Colonic mucosa (tissue), 4 donors: ENCODE data around the gene CALD1. TPM values are rescaled to one million over a fixed set of nuclear protein-coding genes. Genes with fewer than 3 reads are reported as not detected.

Source experiments
- DNase-seq: peaks from one replicate; pipeline ENCODE4 v3.0.0-alpha.2; 2020
- H3K27ac ChIP-seq: fragments of 200-600 bp; one replicate; pipeline ENCODE4 v1.8.0; 2021
- H3K27me3 ChIP-seq: fragments of 200-600 bp; one replicate; pipeline ENCODE4 v1.8.0; 2021
- H3K36me3 ChIP-seq: fragments of 200-600 bp; one replicate; pipeline ENCODE4 v1.8.0; 2021
- H3K4me1 ChIP-seq: fragments of 200-600 bp; one replicate; pipeline ENCODE4 v1.8.0; 2021; ENCODE audit warnings: mild to moderate bottlenecking
- H3K4me3 ChIP-seq: fragments of 200-600 bp; one replicate; pipeline ENCODE4 v1.8.0; 2021
- H3K9ac ChIP-seq, 2 donors: one replicate each; pipeline ENCODE4 v1.7.0; 2013; ENCODE audit warnings: control low read depth in 2 of 2, low read depth in 2 of 2, low read length in 2 of 2
- H3K9me3 ChIP-seq: fragments of 200-600 bp; one replicate; pipeline ENCODE4 v1.8.0; 2021
- CTCF ChIP-seq: fragments of 200-600 bp; IDR thresholded peaks from one replicate; pipeline ENCODE4 v1.8.0; 2022; ENCODE audit warnings: antibody characterized with exemption, mild to moderate bottlenecking
- intact Hi-C: fragments of 100-400 bp; cut with DNase I; formaldehyde crosslinking; loops from one replicate; pipeline ENCODE4 v1.14.1; 2022
- total RNA-seq, 2 donors: library from RNA; stranded (reverse); fragmentation: NEBNext Ultra II Directional in 1 of 2; extraction: Animal tissue kit (Norgen Biotek cat#: 25700) in 1 of 2; gene quantifications; one replicate each; pipeline ENCODE4 v1.2.1, GENCODE V29; 2021
- donor health status: healthy.
- donor health status: DM: no; HTN: no; CAD: no.
- donor health status: DM: no; HTN: no; CAD: no.

The CALD1 gene
- total RNA-seq, 2 donors from 2014 or later, result 27.4 to 193 TPM

GRCh38 chr7:134926396-134926795 lies 147.0 kb downstream of the CALD1 start:
- Histone ChIP-seq H3K4me3 (no peak overlapping the region), H3K9me3 (no peaks in the 10 kb centered on the region), H3K27me3 (no peaks in the 10 kb centered on the region), H3K9ac (no peak overlapping the region), H3K36me3 (no peaks in the 10 kb centered on the region), H3K4me1 (no peaks in the 10 kb centered on the region), H3K27ac (no peak overlapping the region)
- intact Hi-C loops, result no loop called here
- no peak for DNase-seq
- TF ChIP-seq CTCF, result no peak

- Histone ChIP-seq H3K27ac (no peak overlapping the region), H3K4me1 (no peaks in the 10 kb centered on the region)
These were observed 147.6 kb downstream of the CALD1 start for GRCh38 chr7:134927076-134927475.

GRCh38 chr7:134927723-134928122 lies 148.3 kb downstream of the CALD1 start:
- intact Hi-C loops, result no loop called here

More at GRCh38 chr7:134927076-134927475, 147.6 kb downstream of the CALD1 start:
- Histone ChIP-seq H3K36me3 (no peaks in the 10 kb centered on the region), H3K9ac (no peak overlapping the region), H3K9me3 (no peaks in the 10 kb centered on the region), H3K4me3 (no peak overlapping the region), H3K27me3 (no peaks in the 10 kb centered on the region)
- intact Hi-C loops, result no loop called here
- DNase-seq, result no peak
- TF ChIP-seq CTCF, result no peak

GRCh38 chr7:134928554-134928953 lies 149.1 kb downstream of the CALD1 start:
- no peak overlapping the region for H3K4me3 ChIP-seq
- no peaks in the 10 kb centered on the region for H3K4me1 ChIP-seq
- no peak overlapping the region for H3K9ac ChIP-seq
- no peak for TF ChIP-seq CTCF
- H3K27ac ChIP-seq, result no peak overlapping the region
- H3K27me3 ChIP-seq, result no peaks in the 10 kb centered on the region
- intact Hi-C loops, result no loop called here
- no peaks in the 10 kb centered on the region for H3K9me3 ChIP-seq
- H3K36me3 ChIP-seq, result no peaks in the 10 kb centered on the region
- DNase-seq, result no peak

More at GRCh38 chr7:134927723-134928122, 148.3 kb downstream of the CALD1 start:
- TF ChIP-seq CTCF, result no peak
- DNase-seq, result no peak
- Histone ChIP-seq H3K27me3 (no peaks in the 10 kb centered on the region), H3K4me3 (no peak overlapping the region), H3K9me3 (no peaks in the 10 kb centered on the region), H3K27ac (no peak overlapping the region), H3K36me3 (no peaks in the 10 kb centered on the region), H3K4me1 (no peaks in the 10 kb centered on the region), H3K9ac (no peak overlapping the region)

GRCh38 chr7:134931487-134931886 lies 152.1 kb downstream of the CALD1 start:
- Histone ChIP-seq H3K9ac (no peak overlapping the region), H3K36me3 (no peaks in the 10 kb centered on the region), H3K4me3 (no peak overlapping the region), H3K4me1 (no peaks in the 10 kb centered on the region), H3K9me3 (no peaks in the 10 kb centered on the region), H3K27me3 (no peaks in the 10 kb centered on the region), H3K27ac (no peak overlapping the region)
- no peak for DNase-seq
- TF ChIP-seq CTCF, result no peak
- intact Hi-C loops, result no loop called here
